ENCODE results near the gene ARHGEF7. TPM values are rescaled to one million over a fixed set of nuclear protein-coding genes. Genes with fewer than 3 reads are reported as not detected.

Gene ARHGEF7
- total RNA-seq, 1 donor from 2014 or later, result 64.6 TPM

DNA sequence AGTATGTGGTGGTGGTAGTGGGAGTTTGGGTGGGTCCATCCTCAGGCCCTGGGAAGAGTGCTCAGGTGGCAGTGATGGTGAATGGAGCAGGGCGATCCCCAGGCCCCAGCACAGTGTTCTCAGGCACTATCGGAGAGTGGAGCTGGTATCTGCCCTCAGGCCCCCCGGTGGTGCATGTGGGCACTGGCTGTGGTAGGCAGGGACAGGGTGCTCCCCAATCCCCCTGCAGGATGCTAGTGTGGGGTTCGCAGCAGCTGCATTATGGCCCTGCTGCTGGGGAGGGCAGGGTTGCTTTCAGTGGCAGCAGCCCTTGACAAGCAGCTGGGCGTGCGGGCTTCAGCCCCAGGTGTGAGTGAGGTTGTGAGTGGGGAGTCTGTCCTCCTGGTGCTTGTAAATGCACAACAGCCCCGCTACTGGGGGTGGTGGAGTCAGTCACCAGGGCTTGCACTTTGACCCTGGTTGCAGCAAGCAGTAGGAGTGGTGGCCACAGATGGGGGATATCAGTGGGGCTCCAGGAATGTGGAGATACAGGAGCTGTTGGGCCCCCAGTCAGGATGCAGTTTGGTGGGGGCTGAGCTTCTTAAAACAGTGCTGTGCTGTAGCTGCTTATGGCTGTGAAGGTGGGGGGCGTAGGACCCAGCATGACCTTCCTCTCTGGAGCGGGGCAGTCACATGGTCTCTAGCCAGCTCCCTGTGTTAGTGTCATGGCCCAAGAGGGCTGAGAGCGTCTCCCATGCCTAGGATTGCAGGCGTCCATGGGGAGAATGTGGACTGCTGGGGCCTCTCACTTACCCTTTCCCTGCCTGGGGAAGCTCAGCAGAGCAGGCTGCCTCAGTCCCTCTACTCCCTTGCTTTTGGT is 38.7 kb upstream of the ARHGEF7 start:
- Histone ChIP-seq H3K36me3 (peaks cover 4% of the 10 kb centered on the region), H4K20me1 (ENCODE audit: low read depth) (no peaks in the 10 kb centered on the region), H3K79me2 (ENCODE audit: low read depth) (no peaks in the 10 kb centered on the region), H3F3A (ENCODE audit: low read depth) (no peaks in the 10 kb centered on the region), H3K4me3 (no peak overlapping the region), H3K27ac (no peak overlapping the region), H3K27me3 (no peaks in the 10 kb centered on the region), H2AFZ (replicated peaks) (no peak overlapping the region), H3K4me1 (no peaks in the 10 kb centered on the region), H3K4me2 (no peak overlapping the region), H3K9ac (no peak overlapping the region), H3K9me3 (ENCODE audit: low read depth) (peaks cover 14% of the 10 kb centered on the region)
- DNase-seq (ENCODE audit: low spot score), result no peak
- no peak overlapping the region for H3K27ac Mint-ChIP-seq
- no peaks in the 10 kb centered on the region for H3K36me3 Mint-ChIP-seq
- peaks cover 8% of the 10 kb centered on the region for H3K27me3 Mint-ChIP-seq (ENCODE audit: insufficient read depth, low read depth)
- peaks cover 36% of the 10 kb centered on the region for H3K9me3 Mint-ChIP-seq
- peak overlapping the region; percentile 3 for H3K4me3 Mint-ChIP-seq
- no peak for TF ChIP-seq EZH2phosphoT487 (IDR thresholded peaks at IDR 0.05)
- TF ChIP-seq CTCF (IDR thresholded peaks at IDR 0.05), result peak; percentile 9
- TF ChIP-seq EZH2 (IDR thresholded peaks at IDR 0.05), result no peak
- H3K4me1 Mint-ChIP-seq, result peaks cover 8% of the 10 kb centered on the region

- Histone ChIP-seq H4K20me1 (ENCODE audit: low read depth) (no peaks in the 10 kb centered on the region), H3K4me1 (no peaks in the 10 kb centered on the region), H3K9me3 (ENCODE audit: low read depth) (peaks cover 6% of the 10 kb centered on the region), H2AFZ (replicated peaks) (no peak overlapping the region), H3K79me2 (ENCODE audit: low read depth) (no peaks in the 10 kb centered on the region), H3K4me2 (no peak overlapping the region), H3F3A (ENCODE audit: low read depth) (no peaks in the 10 kb centered on the region), H3K27ac (no peak overlapping the region), H3K9ac (no peak overlapping the region), H3K36me3 (peaks cover 4% of the 10 kb centered on the region), H3K4me3 (no peak overlapping the region), H3K27me3 (no peaks in the 10 kb centered on the region)
- no peak overlapping the region for H3K4me3 Mint-ChIP-seq
- H3K27me3 Mint-ChIP-seq (ENCODE audit: insufficient read depth, low read depth), result peaks cover 12% of the 10 kb centered on the region
- no peak overlapping the region for H3K27ac Mint-ChIP-seq
- TF ChIP-seq EZH2phosphoT487 (IDR thresholded peaks at IDR 0.05), result no peak
- no peak for TF ChIP-seq CTCF (IDR thresholded peaks at IDR 0.05)
- no peak for TF ChIP-seq EZH2 (IDR thresholded peaks at IDR 0.05)
- no peaks in the 10 kb centered on the region for H3K36me3 Mint-ChIP-seq
- H3K4me1 Mint-ChIP-seq, result peaks cover 10% of the 10 kb centered on the region
- DNase-seq (ENCODE audit: low spot score), result no peak
- H3K9me3 Mint-ChIP-seq, result peaks cover 22% of the 10 kb centered on the region
Measured at GRCh38 chr13:111079375-111079774, 35.7 kb upstream of the ARHGEF7 start.

- TF ChIP-seq CTCF (IDR thresholded peaks at IDR 0.05), result no peak
- no peak for TF ChIP-seq EZH2 (IDR thresholded peaks at IDR 0.05)
- TF ChIP-seq EZH2phosphoT487 (IDR thresholded peaks at IDR 0.05), result no peak
- H3K27ac ChIP-seq, result no peak overlapping the region
- H3K4me3 ChIP-seq, result no peak overlapping the region
- H4K20me1 ChIP-seq (ENCODE audit: low read depth), result no peaks in the 10 kb centered on the region
- H3K9ac ChIP-seq, result no peak overlapping the region
- H3K9me3 Mint-ChIP-seq, result peaks cover 11% of the 10 kb centered on the region
- no peaks in the 10 kb centered on the region for H3K27me3 ChIP-seq
- no peaks in the 10 kb centered on the region for H3F3A ChIP-seq (ENCODE audit: low read depth)
- no peaks in the 10 kb centered on the region for H3K36me3 ChIP-seq
- H3K9me3 ChIP-seq (ENCODE audit: low read depth), result no peaks in the 10 kb centered on the region
- no peak overlapping the region for H3K4me3 Mint-ChIP-seq
- H3K79me2 ChIP-seq (ENCODE audit: low read depth), result no peaks in the 10 kb centered on the region
- no peak overlapping the region for H3K4me2 ChIP-seq
- no peak overlapping the region for H3K27ac Mint-ChIP-seq
- peaks cover 9% of the 10 kb centered on the region for H3K27me3 Mint-ChIP-seq (ENCODE audit: insufficient read depth, low read depth)
- H3K4me1 Mint-ChIP-seq, result peaks cover 10% of the 10 kb centered on the region
- no peaks in the 10 kb centered on the region for H3K36me3 Mint-ChIP-seq
- H3K4me1 ChIP-seq, result no peaks in the 10 kb centered on the region
- DNase-seq (ENCODE audit: low spot score), result peak; percentile 24
- H2AFZ ChIP-seq (replicated peaks), result no peak overlapping the region
Measured at GRCh38 chr13:111080642-111081041, 34.5 kb upstream of the ARHGEF7 start.

All from neural progenitor cell (in vitro differentiated cells).